ENCODE results near the gene UQCC2. TPM values are rescaled to one million over a fixed set of nuclear protein-coding genes. Genes with fewer than 3 reads are reported as not detected.

UQCC2 gene
- total RNA-seq, 1 donor from 2014 or later, result 48.7 TPM

- peaks cover 2% of the 10 kb centered on the region for H3K9me3 Mint-ChIP-seq (ENCODE audit: unreplicated experiment)
- H3K4me3 Mint-ChIP-seq (ENCODE audit: unreplicated experiment), result no peak overlapping the region
- H3K27me3 Mint-ChIP-seq (ENCODE audit: unreplicated experiment), result peaks cover 10% of the 10 kb centered on the region
Measured at GRCh38 chr6:33723371-33724085, 12.0 kb upstream of the UQCC2 start.

GRCh38 chr6:33722103-33722623 lies 10.7 kb upstream of the UQCC2 start:
- no peaks in the 10 kb centered on the region for H3K9me3 Mint-ChIP-seq (ENCODE audit: unreplicated experiment)
- no peak for TF ChIP-seq CTCF (IDR thresholded peaks at IDR 0.05; ENCODE audit: partially characterized antibody, unreplicated experiment)
- H3K27me3 Mint-ChIP-seq (ENCODE audit: unreplicated experiment), result peaks cover 10% of the 10 kb centered on the region
- H3K27ac Mint-ChIP-seq (ENCODE audit: unreplicated experiment), result no peak overlapping the region
- H3K36me3 Mint-ChIP-seq (ENCODE audit: unreplicated experiment), result no peaks in the 10 kb centered on the region
- H3K4me1 Mint-ChIP-seq (ENCODE audit: low read depth, unreplicated experiment), result peaks cover 5% of the 10 kb centered on the region
- no peak for DNase-seq
- no peak overlapping the region for H3K4me3 Mint-ChIP-seq (ENCODE audit: unreplicated experiment)

More at GRCh38 chr6:33723371-33724085, 12.0 kb upstream of the UQCC2 start:
- peaks cover 5% of the 10 kb centered on the region for H3K4me1 Mint-ChIP-seq (ENCODE audit: low read depth, unreplicated experiment)
- no peak overlapping the region for H3K27ac Mint-ChIP-seq (ENCODE audit: unreplicated experiment)
- no peak for DNase-seq
- TF ChIP-seq CTCF (IDR thresholded peaks at IDR 0.05; ENCODE audit: partially characterized antibody, unreplicated experiment), result no peak
- H3K36me3 Mint-ChIP-seq (ENCODE audit: unreplicated experiment), result no peaks in the 10 kb centered on the region

GRCh38 chr6:33721508-33721907 lies 10.0 kb upstream of the UQCC2 start:
- H3K9me3 Mint-ChIP-seq (ENCODE audit: unreplicated experiment), result no peaks in the 10 kb centered on the region
- no peak overlapping the region for H3K27ac Mint-ChIP-seq (ENCODE audit: unreplicated experiment)

GRCh38 chr6:33720998-33721397 lies 9.5 kb upstream of the UQCC2 start:
- Mint-ChIP-seq H3K4me3 (ENCODE audit: unreplicated experiment) (no peak overlapping the region), H3K4me1 (ENCODE audit: low read depth, unreplicated experiment) (peaks cover 8% of the 10 kb centered on the region), H3K27ac (ENCODE audit: unreplicated experiment) (no peak overlapping the region), H3K9me3 (ENCODE audit: unreplicated experiment) (no peaks in the 10 kb centered on the region), H3K27me3 (ENCODE audit: unreplicated experiment) (peaks cover 12% of the 10 kb centered on the region), H3K36me3 (ENCODE audit: unreplicated experiment) (no peaks in the 10 kb centered on the region)
- TF ChIP-seq CTCF (IDR thresholded peaks at IDR 0.05; ENCODE audit: partially characterized antibody, unreplicated experiment), result no peak
- DNase-seq, result no peak

More at GRCh38 chr6:33721508-33721907, 10.0 kb upstream of the UQCC2 start:
- H3K36me3 Mint-ChIP-seq (ENCODE audit: unreplicated experiment), result no peaks in the 10 kb centered on the region
- no peak overlapping the region for H3K4me3 Mint-ChIP-seq (ENCODE audit: unreplicated experiment)
- peaks cover 10% of the 10 kb centered on the region for H3K27me3 Mint-ChIP-seq (ENCODE audit: unreplicated experiment)
- no peak for DNase-seq
- peaks cover 8% of the 10 kb centered on the region for H3K4me1 Mint-ChIP-seq (ENCODE audit: low read depth, unreplicated experiment)
- no peak for TF ChIP-seq CTCF (IDR thresholded peaks at IDR 0.05; ENCODE audit: partially characterized antibody, unreplicated experiment)

GRCh38 chr6:33719326-33719987 lies 8.0 kb upstream of the UQCC2 start:
- Mint-ChIP-seq H3K36me3 (ENCODE audit: unreplicated experiment) (no peaks in the 10 kb centered on the region), H3K27me3 (ENCODE audit: unreplicated experiment) (peaks cover 9% of the 10 kb centered on the region), H3K4me3 (ENCODE audit: unreplicated experiment) (no peak overlapping the region), H3K9me3 (ENCODE audit: unreplicated experiment) (no peaks in the 10 kb centered on the region), H3K27ac (ENCODE audit: unreplicated experiment) (no peak overlapping the region), H3K4me1 (ENCODE audit: low read depth, unreplicated experiment) (peaks cover 3% of the 10 kb centered on the region)
- no peak for DNase-seq
- no peak for TF ChIP-seq CTCF (IDR thresholded peaks at IDR 0.05; ENCODE audit: partially characterized antibody, unreplicated experiment)
